Measurements from ENCODE around the gene CEP162.
A peak's percentile ranks its signal among the peaks of the same experiment; 100 is the strongest.
"Not testable (repeated sequence)": the region's sequence is repeated elsewhere in the genome, so short reads cannot be mapped to it uniquely, and the experiment has no call there.

CEP162 gene

DNA sequence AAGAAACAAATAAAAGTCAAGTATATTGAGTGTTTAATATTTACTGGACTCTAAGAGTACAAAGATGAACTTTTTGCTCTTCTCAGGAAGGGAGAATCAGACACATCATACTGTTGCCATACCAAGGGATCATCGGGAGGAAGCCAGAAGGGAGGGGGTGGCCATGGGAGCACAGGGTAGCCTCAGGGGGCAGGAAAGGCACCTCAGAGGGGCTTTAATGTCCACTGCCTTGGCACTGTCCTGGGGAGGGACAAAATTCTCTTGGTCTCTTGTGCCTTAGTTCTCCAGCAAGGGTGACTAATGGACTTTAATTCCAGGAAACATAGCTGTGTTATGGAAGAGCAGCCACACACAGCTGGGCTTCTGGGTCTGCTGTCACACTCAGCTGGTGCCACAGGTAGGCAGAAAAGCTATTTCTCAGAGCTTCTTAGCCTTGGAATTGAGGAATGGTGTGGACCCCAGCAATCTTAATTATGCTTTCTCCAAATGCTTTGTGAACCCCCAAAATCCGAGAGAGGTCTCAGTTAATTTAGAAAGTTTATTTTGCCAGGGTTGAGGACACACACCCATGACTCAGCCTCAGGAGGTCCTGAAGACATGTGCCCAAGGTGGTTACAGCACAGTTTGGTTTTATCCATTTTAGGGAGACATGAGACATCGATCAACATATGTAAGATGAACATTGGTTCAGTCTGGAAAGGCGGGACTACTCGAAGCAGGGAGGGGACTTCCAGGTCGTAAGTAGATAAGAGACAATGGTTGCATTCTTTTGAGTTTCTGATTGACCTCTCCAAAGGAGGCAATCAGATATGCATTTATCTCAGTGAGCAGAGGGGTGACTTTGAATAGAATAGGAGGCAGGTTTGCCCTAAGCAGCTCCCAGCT is 140.7 kb downstream of the CEP162 start:
- DNase-seq = no peak

DNA sequence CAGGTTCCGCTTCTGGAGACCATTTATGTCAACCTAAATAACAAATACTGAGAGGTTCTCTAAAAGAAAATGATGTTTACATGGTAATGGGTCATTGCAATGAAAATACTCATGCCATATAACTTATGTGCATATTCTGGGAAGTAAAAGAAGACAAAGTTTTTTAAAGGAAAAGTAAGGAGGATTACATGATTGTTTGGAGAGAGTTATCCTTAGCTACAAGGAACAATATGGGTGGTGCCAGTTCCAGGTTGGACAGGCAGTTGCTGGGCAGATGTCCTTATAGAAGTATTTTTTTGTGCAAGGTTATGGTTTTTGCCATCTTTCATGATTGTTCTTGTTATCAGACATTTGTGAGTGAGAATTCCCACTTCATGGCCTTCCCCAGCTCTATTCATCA is 141.4 kb downstream of the CEP162 start:
- no peak for DNase-seq

DNA sequence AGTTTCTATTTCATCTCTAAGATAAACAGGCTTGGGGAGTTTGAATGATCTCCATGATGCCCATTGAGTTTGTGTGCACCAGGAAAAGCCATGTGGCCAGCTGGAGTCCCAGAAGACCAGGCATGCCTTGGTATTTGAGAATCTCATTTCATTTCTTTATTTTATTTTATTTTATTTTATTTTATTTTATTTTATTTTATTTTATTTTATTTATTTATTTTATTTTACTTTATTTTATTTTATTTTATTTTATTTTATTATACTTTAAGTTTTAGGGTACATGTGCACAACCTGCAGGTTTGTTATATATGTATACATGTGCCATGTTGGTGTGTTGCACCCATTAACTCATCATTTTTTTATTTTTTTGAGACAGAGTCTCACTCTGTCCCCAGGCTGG is 142.7 kb downstream of the CEP162 start:
- DNase-seq = not testable (repeated sequence)

DNA sequence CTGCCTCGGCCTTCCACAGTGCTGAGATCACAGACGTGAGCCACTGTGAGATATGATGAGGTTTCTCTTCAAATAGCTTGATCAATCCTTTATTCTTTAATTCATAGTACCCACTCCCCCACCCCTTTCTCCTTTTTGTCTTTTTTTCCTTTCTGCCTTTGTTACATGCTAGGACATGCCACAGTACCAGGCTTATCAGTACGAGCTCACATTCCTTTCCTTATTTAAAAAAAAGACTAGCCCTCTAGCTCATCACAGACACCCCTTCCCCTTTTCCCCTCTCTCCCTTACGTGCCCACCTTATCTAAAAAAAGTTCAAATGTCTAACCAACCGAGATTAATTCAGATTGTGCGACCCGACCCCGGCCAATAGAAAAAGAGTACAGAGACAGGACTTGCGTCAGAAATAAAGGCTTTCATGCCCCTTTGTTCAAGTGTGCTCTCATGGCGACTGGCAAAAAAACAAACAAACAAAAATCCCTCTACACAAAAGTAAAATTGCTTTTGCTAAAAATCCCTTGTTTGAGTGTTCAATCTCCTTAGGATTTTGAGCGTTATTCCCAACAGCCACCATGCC is 144.7 kb downstream of the CEP162 start:
- DNase-seq = peak; percentile 17

DNA sequence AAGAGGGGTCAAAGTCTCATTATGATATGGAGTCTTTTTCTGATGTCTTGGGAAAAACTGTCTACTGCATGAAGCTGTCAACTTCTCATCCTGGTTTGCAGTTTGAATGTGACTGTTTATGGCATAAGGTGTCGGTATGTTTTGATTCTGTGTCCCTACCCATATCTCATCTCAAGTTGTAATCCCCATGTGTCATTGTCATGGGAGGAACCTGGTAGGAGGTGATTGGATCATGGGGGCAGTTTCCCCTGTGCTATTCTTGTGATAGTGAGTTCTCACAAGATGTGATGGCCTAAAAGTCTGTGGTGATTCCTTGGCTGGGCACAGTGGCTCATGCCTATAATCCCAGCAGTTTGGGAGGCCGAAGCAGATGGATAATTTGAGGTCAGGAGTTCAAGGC is 146.2 kb downstream of the CEP162 start:
- DNase-seq = no peak

DNA sequence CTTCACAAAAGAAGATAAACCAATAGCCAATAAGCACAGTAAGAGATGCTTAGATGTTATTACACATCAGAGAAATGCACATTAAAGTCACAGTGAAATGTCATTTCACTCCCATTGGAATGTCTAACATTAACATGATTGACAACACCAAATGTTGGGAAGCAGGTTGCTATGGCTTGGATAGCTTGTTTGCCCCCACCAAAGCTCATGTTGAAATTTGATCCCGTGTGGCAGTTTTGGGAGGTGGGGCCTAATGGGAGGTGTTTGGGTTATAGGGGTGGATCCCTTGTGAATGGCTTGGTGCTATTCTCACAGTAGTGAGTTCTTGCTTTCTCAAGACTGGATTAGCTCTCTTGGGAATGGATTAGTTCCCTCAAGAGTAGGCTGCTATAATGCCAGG is 149.1 kb downstream of the CEP162 start:
- no peak for DNase-seq

DNA sequence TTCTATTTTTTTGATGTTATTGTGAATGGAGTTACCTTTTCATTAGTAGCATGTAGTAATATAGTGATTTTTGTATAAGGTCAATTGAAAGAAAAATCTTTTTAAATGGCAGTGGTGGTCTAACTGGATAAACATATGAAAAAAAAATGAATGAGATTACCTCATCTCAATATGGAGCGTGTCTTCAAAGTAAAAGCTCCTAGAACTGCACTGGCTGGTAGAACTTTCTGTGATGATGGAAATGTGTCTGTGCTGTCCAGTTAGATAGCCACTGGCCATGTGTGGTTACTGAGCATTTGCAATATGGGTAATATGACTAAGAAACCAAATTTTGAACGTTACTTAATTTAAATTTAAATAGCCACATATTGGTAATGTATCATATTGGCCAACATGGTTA is 149.8 kb downstream of the CEP162 start:
- DNase-seq = no peak

DNA sequence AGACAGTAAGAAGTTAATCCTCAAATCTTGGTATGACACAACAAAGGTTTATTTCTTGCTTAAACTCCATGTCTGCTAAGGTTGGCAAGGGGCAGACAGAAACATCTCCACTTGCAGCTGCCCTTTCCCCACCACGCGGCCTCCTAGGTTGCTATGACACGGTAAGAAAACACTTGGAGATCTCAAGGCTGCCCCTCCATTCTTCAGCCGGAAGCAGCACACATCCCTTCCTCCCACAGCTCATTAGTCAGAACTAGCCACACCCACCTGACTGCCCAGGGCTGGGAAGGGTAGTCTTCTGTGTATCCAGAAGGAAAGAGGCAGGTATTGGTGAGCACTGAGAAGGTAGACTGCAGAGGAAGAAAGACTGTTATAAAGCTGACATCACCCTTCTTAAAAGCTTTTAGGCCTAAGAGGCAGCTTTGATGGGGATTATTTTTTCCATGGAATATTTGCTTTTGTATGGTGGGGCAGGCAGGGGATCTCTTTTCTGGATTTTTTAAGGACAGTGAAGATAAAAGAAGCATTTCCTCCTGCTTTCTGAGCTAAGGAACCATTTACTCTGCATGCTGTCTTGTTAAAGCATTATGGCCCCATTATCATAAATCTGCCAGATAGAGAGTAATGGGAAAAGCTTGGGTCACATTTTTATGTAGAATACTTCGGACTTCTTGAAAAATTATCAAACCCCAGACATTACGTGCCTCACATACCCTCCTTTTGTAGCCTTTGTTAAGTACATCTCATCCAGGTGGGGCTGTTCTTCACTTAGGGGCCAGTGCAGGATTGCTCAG is 152.3 kb downstream of the CEP162 start:
- no peak for DNase-seq
